Limb (tissue), 2 donors: ENCODE results near the gene EHMT1.
"Not testable (repeated sequence)": the region's sequence is repeated elsewhere in the genome, so short reads cannot be mapped to it uniquely, and the experiment has no call there.

ENCODE experiments used
- DNase-seq, 2 donors: peaks; one replicate each; pipeline ENCODE4 v3.0.0-alpha.2; 2016; ENCODE audit errors: extremely low spot score in 2 of 2

EHMT1 gene

DNA sequence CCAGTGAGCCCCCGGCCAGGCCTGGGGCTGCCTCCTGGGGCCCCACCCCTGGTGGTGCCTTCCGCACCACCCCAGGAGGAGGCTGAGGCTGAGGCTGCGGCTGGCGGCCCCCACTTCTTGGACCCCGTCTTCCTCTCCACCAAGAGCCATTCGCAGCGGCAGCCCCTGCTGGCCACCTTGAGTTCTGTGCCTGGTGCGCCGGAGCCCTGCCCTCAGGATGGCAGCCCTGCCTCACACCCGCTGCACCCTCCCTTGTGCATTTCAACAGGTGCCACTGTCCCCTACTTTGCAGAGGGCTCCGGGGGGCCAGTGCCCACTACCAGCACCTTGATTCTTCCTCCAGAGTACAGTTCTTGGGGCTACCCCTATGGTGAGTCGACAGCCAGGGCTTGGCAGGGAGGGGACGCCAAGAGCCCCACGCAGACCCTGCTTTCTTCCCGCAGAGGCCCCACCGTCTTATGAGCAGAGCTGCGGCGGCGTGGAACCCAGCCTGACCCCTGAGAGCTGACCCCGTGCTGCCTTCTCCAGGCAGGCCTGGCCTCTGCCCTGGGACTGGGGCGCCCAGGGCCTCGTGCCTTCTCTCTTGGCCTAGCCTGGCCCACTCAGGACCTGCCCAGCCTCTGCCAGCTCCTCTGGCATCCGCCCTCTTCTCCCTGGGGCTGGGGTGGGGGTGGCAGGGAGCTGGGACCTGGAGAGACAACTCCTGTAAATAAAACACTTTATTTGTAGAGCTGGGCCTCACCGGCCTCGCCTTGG is 4.0 kb upstream of the EHMT1 start:
- no peak for DNase-seq

DNA sequence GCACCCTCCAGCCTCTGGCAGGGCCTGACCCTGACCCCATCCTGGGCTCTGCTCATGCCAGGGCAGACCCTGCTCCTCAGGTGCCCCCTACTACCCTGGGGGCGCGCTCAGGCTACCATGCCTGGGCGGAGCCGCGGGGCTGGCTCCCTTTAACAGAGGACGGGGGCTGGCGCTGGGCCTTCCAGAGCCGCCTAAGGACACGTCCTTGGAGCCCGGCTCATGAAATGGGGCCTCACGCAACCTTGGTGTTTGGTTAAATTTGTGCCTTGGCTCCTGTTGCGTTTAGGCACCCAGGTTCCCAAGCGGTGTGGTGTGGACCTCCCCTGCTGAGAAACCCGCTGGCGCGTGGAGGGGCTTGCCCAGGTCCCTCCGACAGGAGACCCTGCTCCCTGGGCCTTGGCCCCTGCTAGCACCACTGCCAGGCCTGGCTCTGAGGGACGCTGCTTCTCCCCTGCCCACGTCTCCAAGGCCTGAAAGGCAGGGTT is 3.4 kb upstream of the EHMT1 start:
- no peak for DNase-seq

DNA sequence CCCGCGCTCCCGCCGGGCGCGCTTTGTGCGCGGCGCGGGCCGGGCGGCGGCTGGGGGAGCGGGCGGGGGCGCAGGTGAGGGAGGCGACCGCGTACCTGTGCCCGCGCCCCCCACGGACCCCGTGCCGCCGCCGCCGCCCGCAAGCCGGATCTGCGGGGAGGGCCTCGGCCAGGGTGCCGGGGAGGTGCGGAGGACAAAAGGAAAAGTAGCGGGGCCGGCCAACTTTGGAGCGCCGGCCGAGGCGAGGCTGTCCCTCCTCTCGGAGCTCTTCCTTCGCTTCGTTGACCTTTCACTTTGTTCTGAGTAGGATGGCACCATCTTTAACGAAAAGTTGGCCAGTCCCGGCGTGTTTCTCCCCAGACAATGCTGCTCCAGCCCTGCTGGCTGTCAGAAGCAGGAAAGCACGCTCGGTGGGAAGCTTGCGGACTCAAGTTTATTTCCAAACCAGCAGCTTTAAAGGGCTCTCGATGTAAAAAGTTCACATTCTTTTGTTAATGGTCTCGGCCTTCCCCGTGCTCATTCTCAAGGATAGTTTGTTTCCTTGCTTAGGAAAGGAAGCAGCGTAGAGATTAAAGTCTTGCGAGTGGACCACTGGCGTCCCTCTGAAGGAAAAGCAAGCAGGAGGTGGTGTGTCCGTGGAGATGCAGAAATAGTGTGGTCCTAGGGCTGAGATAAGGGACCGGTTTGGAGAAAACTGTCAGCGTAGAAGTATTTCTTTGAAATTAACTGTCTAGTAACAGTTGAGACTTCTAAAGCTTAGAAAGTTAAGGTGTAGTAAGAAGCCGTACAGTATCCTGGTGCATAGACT is 639 bp downstream of the EHMT1 start:
- DNase-seq: peak; percentile 38 to 57

DNA sequence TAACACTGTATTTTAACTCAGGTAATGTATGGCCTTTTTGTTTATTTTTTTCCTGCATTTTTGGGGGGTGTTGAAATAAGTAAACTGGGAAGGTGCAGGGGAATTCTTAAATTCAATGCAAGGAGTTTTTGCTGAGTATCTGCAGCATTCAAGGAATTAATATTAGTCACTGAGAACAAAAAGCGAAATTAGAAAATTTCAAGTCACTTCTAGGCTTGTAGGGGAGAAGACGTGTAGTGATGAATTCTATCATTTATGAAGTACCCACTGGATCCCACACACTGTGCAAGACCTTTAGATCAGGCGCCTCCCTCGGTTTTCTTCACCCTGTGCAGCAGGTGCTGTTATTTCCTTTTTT is 1.2 kb downstream of the EHMT1 start:
- DNase-seq: no peak

DNA sequence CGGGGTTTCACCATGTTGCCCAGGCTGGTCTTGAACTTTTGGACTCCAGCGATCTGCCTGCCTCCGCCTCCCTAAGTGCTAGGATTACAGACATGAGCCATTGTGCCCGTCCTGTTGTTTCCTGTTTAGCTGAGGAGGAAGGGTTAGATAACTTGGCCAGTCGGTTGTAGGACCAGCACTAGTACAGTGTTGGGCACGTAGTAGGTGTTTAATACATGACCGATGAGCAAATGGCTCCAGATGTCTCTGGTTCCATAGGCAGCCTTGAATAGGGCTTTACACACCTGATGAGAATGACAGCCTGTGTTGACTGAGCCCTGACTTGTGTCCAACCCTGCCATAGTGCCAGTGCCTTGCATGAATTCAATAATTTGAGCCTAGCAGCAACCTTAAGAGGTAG is 1.8 kb downstream of the EHMT1 start:
- no peak for DNase-seq

DNA sequence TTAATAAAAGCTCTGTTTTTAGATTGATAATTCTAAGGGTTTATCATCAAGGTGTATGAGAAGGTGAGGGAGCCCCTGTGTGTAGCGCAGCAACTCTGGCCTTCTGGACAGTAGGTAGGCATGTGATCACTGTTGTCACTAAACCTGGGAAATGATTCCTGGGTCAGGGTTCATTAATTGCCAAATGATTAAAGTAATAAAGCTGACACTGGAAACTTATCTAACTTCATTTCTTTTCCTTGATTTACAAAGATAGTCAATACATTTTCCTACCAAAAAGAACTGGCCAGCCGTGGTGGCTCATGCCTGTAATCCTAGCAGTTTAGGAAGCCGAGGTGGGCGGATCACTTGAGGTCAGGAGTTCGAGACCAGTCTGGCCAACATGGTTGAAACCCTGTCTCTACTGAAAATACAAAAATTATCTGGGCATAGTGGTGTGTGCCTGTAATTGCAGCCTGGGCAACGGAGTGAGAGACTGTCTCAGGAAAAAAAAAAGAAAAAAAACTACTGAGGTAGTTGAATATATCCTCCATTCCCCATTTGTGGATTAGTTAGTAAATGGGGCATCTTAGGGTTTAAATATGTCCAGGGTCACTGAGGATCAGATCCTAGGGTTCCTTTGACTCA is 2.4 kb downstream of the EHMT1 start:
- DNase-seq: no peak

DNA sequence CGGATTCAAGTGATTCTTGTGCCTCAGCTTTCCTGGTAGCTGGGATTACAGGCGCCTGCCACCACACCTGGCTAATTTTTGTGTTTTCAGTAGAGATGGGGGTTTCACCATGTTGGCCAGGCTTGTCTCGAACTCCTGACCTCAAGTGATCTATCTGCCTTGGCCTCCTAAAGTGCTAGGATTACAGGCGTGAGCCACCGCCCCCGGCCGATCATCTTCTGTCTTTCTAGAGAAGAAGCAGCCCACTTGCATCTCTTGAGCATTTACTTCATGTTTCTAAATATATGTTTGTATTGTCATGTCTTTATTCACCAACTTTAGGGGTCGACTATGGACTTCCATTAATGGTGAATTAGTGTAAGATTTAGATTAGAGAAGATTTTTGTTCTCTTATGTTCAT is 3.4 kb downstream of the EHMT1 start:
- not testable (repeated sequence) for DNase-seq

DNA sequence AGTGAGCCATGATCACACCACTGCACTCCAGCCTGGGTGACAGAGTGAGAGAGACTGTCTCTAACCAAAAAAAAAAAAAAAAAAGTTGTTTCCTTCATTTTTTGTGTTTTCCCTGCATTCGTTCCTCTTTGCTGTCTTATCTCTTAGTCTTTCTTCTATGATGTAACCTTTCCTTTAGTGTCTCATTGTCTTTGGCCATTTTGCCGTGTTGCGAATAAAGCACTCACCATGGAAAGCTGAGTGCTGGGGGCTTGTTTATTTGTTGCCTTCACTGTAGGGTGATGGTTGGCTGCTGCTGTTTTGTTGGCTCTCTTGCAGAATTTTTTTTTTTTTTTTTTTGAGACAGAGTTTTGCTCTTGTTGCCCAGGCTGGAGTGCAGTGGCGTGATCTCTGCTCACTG is 7.7 kb downstream of the EHMT1 start:
- no peak for DNase-seq

DNA sequence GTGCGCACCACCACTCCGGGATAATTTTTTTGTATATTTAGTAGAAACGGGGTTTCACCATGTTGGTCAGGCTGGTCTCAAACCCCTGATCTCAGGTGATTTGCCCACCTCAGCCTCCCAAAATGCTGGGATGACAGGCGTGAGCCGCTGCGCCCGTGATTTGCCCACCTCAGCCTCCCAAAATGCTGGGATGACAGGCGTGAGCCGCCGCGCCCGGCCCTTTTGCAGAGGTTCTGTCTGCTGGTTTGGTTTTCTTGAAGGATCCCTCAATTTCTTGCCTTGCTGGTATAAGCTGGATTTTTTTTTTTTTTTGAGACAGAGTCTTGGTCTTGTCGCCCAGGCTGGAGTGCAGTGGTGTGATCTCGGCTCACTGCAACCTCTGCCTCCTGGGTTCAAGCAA is 8.6 kb downstream of the EHMT1 start:
- DNase-seq: not testable (repeated sequence)

DNA sequence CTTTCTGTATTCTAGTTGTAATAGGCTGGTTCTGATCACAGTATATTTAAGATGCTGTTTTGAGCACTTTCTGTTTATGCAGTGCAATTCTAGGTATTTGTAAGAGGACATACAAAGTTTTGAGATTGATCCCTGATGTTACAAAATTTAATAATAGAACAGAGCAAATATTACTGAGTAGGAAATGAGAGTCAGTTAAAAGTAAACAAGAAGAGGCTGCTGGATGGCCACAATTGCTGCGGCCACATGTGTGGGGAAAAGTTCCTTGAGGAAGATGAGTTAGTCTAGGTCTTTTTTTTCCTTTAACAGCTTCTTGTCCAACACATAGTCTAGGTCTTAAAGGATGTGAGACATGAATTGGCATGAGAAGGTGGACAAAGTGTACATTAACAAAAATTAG is 11.3 kb downstream of the EHMT1 start:
- DNase-seq: no peak

DNA sequence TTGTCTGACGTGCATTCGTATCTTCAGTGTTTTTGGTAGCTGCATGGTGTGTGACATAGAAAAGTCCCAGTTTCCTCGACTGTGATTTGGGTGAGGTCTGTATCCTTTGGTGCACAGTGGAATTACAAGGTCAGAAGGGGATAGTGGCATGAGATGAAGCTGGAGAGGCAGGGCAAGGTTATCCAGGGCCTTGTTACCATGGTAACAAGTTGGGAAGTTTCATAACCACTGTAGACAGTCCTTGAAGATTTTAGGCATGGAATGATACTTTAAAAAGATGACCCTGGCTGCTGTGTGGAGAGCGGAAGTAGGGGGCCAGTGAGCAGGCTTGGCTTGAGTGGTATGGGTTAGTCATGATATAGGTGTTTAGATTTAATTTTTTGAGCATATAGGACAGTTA is 11.9 kb downstream of the EHMT1 start:
- no peak for DNase-seq

DNA sequence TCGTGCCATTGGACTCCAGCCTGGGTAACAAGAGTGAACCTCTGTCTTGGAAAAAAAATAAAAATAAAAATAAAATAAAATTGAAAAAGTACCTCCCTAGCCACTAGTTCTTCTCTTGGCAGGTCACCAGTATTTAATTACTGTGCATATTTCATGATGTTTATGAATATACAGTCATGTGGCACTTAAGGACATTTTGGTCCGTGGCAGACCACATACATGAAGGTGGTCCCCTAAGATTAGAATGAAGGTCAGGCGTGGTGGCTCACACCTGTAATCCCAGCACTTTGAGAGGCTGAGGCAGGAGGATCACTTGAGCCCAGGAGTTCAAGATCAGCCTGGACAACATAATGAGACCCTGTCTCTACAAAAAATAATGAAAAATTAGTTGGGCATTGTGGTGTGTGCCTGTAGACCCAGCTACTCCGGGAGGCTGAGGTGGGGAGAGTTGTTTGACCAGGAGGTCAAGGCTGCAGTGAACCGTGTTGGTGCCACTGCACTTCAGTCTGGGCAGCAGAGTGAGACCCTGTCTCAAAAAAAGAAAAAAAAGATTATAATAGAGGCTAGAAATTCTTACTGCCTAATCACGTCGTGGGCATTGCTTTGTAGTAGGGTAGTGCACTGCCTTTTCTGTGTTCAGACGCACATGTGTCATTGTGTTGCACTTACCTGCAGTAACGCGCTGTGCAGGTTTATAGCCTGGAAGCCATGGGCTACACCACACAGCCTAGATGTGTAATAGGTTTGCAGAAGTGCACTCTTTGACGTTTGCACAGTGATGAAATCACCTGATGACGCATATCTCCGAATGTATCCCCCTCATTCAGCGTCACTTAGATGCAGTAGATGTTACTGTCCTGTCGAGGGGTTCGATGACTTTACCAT is 12.8 kb downstream of the EHMT1 start:
- DNase-seq: no peak

DNA sequence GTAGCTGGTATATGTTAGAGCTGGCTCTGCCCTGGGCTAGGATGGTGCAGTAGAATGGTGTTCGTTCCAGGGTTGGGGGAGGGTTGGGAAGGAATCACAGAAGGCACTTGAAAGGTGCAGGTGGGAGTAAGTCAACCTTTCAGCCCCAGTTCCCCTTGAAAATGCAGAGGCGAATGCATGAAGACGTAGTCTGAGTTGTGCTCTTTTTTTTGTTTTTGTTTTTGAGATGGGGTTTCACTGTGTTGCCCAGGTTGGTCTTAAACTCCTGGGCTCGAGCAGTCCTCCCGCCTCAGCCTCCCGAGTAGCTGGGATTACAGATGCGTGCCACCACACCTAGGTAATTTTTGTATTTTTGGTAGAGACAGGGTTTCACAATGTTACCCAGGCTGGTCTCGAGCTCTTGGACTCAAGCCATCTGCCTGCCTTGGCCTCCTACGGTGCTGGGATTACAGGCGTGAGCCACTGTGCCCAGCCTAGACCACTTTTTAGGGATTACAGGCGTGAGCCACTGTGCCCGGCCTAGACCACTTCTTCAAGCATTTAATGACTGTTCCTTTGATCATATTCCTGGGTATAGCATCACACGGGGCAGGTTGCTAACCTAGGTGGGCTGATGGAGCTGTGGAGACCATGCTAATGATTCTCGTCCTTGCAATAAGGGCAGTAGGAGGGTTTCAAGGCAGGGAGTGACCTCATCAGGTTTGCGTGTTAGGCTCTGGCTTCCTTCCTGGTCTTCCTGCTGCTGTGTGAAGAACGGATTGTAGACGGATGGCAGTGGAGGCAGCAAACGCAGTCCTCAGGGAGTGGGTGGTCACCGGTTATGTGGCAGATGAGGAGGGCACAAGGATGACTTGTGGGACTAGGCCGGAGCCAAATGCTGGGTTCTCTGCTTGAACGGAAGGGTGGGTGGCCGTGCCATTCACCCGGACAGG is 13.7 kb downstream of the EHMT1 start:
- no peak for DNase-seq

DNA sequence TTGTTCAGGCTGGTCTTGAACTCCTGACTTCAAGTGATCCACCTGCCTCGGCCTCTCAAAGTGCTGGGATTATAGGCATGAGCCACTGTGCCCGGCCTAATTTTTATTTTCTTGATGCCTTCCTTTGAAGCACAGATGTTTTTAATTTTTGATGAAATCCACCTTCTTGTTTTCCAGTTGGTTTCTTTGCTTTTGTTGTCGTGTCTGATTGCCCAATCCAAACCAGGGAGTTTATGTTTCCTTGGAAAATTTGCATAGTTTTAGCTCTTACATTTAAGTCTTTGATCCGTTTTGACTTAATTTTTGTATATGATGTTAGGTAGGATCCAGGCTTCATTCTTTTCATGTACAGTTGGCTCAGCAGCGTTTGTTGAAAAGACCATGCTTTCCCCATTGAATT is 15.2 kb downstream of the EHMT1 start:
- no peak for DNase-seq

DNA sequence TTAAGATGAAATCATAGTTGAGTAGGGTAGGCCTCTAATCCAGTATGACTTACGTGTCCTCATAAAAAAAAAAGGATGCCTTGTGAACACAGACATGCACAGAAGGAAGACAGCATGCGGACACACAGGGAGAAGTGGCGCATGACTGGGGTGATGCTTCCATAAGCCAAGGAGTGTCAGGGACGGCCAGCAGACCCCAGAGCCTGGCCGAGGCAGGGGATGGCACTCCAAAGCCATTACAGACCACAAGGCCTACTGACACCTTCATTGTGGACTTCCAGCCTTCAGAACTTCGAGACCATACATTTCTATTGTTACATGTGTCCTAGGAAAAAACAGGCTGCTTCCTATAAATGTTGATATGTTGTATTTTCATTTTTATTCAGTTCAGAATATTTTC is 19.9 kb downstream of the EHMT1 start:
- DNase-seq: no peak

DNA sequence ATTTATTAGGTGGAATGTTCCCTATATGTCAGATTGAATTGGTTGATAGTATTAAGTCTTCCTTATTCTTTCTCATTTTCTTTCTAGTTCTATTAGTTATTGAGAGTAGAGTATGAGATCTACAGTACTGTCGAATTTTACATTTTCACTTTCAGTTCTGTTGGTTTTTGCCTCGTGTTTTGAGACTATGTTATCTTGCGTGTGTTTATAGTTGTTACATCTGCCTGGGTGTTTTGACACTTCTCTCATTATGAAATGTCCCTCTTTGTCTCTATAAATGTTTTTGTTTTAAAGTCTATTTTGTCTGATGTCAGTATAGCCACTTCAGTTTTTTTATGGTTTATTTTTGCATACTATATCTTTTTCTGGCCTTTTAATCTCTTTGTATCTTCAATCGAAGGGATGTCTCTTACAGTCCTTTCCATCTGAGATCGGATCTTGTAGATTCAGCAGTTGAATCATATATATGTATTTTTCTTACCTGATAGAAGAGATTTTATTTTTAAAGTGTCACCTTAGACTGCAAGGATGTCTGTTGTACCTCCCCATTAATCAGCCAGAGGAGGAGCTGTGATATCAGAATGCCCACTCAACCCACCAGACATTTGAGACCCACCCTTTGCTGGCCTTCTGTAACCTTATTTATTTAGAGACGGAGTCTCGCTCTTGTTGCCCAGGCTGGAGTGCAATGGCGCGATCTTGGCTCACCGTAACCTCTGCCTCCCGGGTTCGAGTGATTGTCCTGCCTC is 20.7 kb downstream of the EHMT1 start:
- no peak for DNase-seq

DNA sequence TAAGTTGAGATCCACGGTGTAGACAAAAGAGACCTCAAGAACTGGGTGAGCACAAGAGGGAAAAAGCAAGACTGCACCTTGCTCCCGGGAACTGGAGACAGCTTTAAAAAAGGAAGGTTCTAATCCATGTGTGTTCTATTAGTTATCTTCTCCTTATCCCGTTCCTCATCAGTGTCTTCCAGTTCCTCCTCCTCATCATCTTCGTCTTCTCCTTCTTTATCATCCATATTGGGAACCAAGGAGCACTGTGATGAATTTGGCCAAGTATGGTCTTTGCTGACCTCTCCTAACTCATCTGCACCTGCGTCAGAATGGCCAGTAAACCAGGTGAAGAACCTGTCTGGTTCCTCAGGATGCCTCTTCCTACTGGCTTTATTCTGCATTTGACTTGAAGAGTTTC is 22.1 kb downstream of the EHMT1 start:
- DNase-seq: no peak

DNA sequence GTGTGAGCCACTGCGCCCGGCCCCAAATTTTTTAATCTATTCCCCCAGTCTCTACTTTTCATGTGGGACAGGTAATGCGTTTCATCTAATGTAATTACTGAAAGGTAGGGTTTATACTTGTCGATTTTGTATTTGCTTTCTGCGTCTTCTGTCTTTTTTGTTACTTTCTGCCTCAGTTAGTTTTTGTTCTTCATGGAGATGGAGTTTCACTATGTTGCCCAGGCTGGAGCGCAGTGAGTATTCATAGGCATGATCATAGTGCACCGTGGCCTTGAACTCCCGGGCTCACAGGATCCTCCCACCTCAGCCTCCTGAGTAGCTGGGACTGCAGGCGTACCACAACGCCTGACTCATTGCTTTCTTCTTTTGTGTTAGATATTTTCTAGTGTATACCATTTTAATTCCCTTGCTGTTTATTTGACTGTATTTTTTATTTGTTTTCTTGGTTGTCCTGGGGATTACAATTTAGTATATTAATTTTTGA is 23.4 kb downstream of the EHMT1 start:
- DNase-seq: no peak

DNA sequence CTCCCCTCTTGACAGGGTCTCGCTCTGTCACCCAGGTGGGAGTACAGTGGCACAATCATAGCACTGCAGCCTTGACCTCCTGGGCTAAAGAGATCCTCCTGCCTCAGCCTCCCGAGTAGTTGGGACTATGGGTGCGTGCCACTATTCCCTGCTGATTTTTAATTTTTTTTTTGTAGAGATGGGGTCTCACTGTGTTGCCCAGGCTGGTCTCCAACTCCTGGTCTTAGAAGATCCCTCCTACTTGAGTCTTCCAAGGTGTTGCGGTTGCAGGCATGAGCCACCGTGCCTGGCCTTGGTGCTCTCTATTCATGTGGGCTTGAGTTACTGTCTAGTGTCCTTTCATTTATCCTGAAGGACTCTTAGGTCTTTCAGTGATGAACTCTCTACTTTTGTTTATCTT is 24.1 kb downstream of the EHMT1 start:
- no peak for DNase-seq

DNA sequence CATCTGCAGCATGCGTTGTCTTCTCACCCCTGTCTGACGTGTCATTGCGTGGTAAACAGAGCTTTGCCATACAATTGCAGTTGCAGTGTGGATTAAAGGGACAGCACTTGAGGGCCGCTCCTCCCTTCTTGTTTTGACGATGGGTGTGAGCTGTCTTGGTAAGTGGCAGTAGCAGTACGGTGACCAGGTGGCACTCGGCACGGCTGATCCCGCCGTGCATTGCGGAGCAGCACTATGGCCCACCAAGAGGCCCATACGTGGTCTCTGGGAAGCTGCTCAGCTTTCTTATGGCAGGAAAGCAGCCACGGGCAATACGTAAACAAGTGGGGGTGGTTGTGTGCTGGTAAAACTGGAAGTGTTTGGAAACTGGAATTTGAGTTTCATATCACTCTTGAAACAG is 25.1 kb downstream of the EHMT1 start:
- no peak for DNase-seq
